K562 (cell line): ENCODE measurements around the gene SMCO3. TPM values are rescaled to one million over a fixed set of nuclear protein-coding genes. Genes with fewer than 3 reads are reported as not detected.

ENCODE experiments used
- ATAC-seq: fragments of 200-7000 bp; cut with Tn5 transposase; 3 replicates; pipeline ENCODE4 v1.9.1; 2020; ENCODE audit warnings: moderate library complexity
- BruUV-seq: library from RNA; stranded (reverse); fragments of 400-500 nt; replicated peaks from 2 replicates; lab custom pipeline; 2021; lab: Mats Ljungman, UMichigan
- CTCF ChIA-PET: fragments of 300-600 bp; formaldehyde crosslinking; extraction: SDS; loops from one replicate; lab custom pipeline; 2021; ENCODE audit warnings: low intra/inter-chr PET ratio; lab: Yijun Ruan, JAX
- POLR2A ChIA-PET: fragments of 300-600, 350-650 bp; sonication (Branson Sonifier 250); formaldehyde crosslinking; extraction: SDS; loops from one replicate; lab custom pipeline; 2021; ENCODE audit warnings: antibody characterized with exemption, inconsistent platforms; lab: Yijun Ruan, JAX
- DNase-seq, 4 experiments: peaks; one replicate each; pipeline versions ENCODE4 v3.0.0 to v3.0.0-alpha.2; 2011 to 2018; ENCODE audit warnings: low spot score in 3 of 4, mixed read lengths in 3 of 4; ENCODE audit errors: extremely low read depth in 1 of 4
- FAIRE-seq: peaks from 2 replicates; lab custom pipeline; 2011; peaks lifted over from hg19 to GRCh38; lab: Jason Lieb, UNC
- H2AFZ ChIP-seq: 2 replicates; pipeline ENCODE4 v1.6.0; 2011; ENCODE audit warnings: low read depth, low read length, control low read depth, inconsistent platforms
- H3K27ac ChIP-seq: fragments of 200-600 bp; 3 replicates; pipeline ENCODE4 v1.8.0; 2011; ENCODE audit warnings: low read depth, mild to moderate bottlenecking, control low read depth, inconsistent platforms, low read length, moderate library complexity, mixed read lengths; ENCODE audit errors: extremely low read depth
- H3K27me3 ChIP-seq, 2 experiments: fragments of 300-600 bp in 1 of 2; 2 replicates in 1 of 2; 3 replicates in 1 of 2; pipeline versions ENCODE4 v1.6.0 to v1.8.0; 2011; ENCODE audit warnings: inconsistent platforms in 2 of 2, low read length in 2 of 2, mild to moderate bottlenecking in 1 of 2, mixed read lengths in 1 of 2, moderate library complexity in 1 of 2; ENCODE audit not compliant: control insufficient read depth in 2 of 2, insufficient read depth in 2 of 2
- H3K36me3 ChIP-seq: fragments of 300-600 bp; 3 replicates; pipeline ENCODE4 v1.8.0; 2011; ENCODE audit warnings: mild to moderate bottlenecking, low read length, inconsistent platforms; ENCODE audit not compliant: control insufficient read depth, insufficient read depth
- H3K4me1 ChIP-seq, 2 experiments: fragments of 200-600 bp in 1 of 2; replicated peaks in 1 of 2; 2 replicates in 1 of 2; 3 replicates in 1 of 2; pipeline versions ENCODE4 v1.5.1 to v1.8.0; 2011; ENCODE audit warnings: inconsistent platforms in 2 of 2, low read length in 2 of 2, mild to moderate bottlenecking in 1 of 2, mixed read lengths in 1 of 2, moderate library complexity in 1 of 2; ENCODE audit not compliant: control insufficient read depth in 2 of 2, insufficient read depth in 2 of 2
- H3K4me2 ChIP-seq: 2 replicates; pipeline ENCODE4 v1.6.1; 2011; ENCODE audit warnings: low read length, control low read depth, inconsistent platforms, mixed read lengths; ENCODE audit not compliant: insufficient read depth
- H3K4me3 ChIP-seq: fragments of 200-600 bp; sonication (generic), shearing (Covaris generic); 2 replicates; pipeline ENCODE4 v1.5.1; 2016; ENCODE audit warnings: control low read depth, inconsistent platforms
- H3K79me2 ChIP-seq: fragments of 200-600 bp; 3 replicates; pipeline ENCODE4 v1.8.0; 2011; ENCODE audit warnings: low read length, inconsistent platforms; ENCODE audit not compliant: control insufficient read depth, insufficient read depth
- H3K9ac ChIP-seq, 2 experiments: 2 replicates each; pipeline versions ENCODE4 v1.6.0 to v1.6.1; 2011; ENCODE audit warnings: low read depth in 2 of 2, low read length in 2 of 2, control low read depth in 1 of 2, inconsistent platforms in 1 of 2, mild to moderate bottlenecking in 1 of 2, mixed read lengths in 1 of 2; ENCODE audit not compliant: insufficient read depth in 1 of 2
- H3K9me1 ChIP-seq: one replicate; pipeline ENCODE4 v1.6.0; 2011; ENCODE audit warnings: inconsistent platforms, mild to moderate bottlenecking, low read length, moderate library complexity; ENCODE audit not compliant: control insufficient read depth, insufficient read depth
- H3K9me3 ChIP-seq: replicated peaks from 2 replicates; pipeline ENCODE4 v1.5.1; 2011; ENCODE audit warnings: low read depth, low read length, inconsistent platforms; ENCODE audit not compliant: control insufficient read depth, insufficient read depth
- H4K20me1 ChIP-seq: replicated peaks from 2 replicates; pipeline ENCODE4 v1.6.1; 2011; ENCODE audit warnings: low read length, inconsistent platforms, mixed read lengths; ENCODE audit not compliant: control insufficient read depth, insufficient read depth
- CCNT2 ChIP-seq: IDR thresholded peaks from 2 replicates; pipeline ENCODE4 v1.6.1; 2011; ENCODE audit warnings: borderline replicate concordance, low read depth, mild to moderate bottlenecking, moderate library complexity, mixed read lengths, low read length; ENCODE audit not compliant: insufficient read length; ENCODE audit errors: extremely low read depth
- FUS ChIP-seq: fragments of 200-400 bp; formaldehyde crosslinking; optimal IDR thresholded peaks from 2 replicates; pipeline ENCODE3; 2017; ENCODE audit warnings: low read depth, low read length
- NFATC3 ChIP-seq: fragments of 450-650 bp; IDR thresholded peaks from 2 replicates; pipeline ENCODE4 v1.6.1; 2017; ENCODE audit warnings: mild to moderate bottlenecking
- NFXL1 ChIP-seq: fragments of 450-650 bp; formaldehyde crosslinking; IDR thresholded peaks from 2 replicates; pipeline ENCODE4 v1.4.0; 2021; ENCODE audit warnings: mild to moderate bottlenecking
- ZNF184 ChIP-seq: sonication (generic); formaldehyde crosslinking; IDR thresholded peaks from 2 replicates; pipeline ENCODE4 v1.5.0; 2020; ENCODE audit warnings: missing genetic modification reagents
- ZNF717 ChIP-seq: fragments of 250-450 bp; sonication (Bioruptor Pico); IDR thresholded peaks from 2 replicates; pipeline ENCODE4 v1.5.0; 2021
- WGBS: fragments of 100-300 bp; shearing (Covaris generic); methylation state at CpG from one replicate; pipeline ENCODE4 v1.1.6; 2016; ENCODE audit warnings: low coverage, mixed read lengths; ENCODE audit not compliant: insufficient coverage; ENCODE audit errors: missing lambda C conversion rate; 5-methylcytosine and 5-hydroxymethylcytosine counted together
- in situ Hi-C: fragments of 300-500 bp; cut with MboI; formaldehyde crosslinking; loops from 4 replicates; pipeline ENCODE4 v1.15.0; 2018; ENCODE audit warnings: inconsistent platforms, mixed read lengths
- intact Hi-C: fragments of 100-400 bp; cut with micrococcal nuclease; formaldehyde crosslinking; loops from 2 replicates; pipeline ENCODE4 v1.14.2; 2022
- polyA plus RNA-seq, 8 experiments: library from polyadenylated mRNA; depleted of rRNA in 4 of 8; stranded (reverse) in 5 of 8; unstranded in 3 of 8; fragments of >200 nt; fragmentation: Nextera tagmentation in 2 of 8; fragmentation: Illumina TruSeq in 1 of 8; extraction: Ambion mirVana in 2 of 8; extraction: Trizol in 1 of 8; gene quantifications; 2 replicates each; pipeline versions ENCODE4 v1.2.1 to v1.2.3, GENCODE V29; 2011 to 2014; ENCODE audit warnings: inconsistent platforms in 1 of 8, missing spikeins in 1 of 8
- total RNA-seq, 7 experiments: library from RNA; depleted of rRNA in 6 of 7; stranded (reverse); fragments of >200 nt in 6 of 7; fragmentation: Illumina TruSeq in 2 of 7; extraction: Trizol in 2 of 7; gene quantifications; 2 replicates each; pipeline versions ENCODE4 v1.2.1 to v1.2.3, GENCODE V29; 2011 to 2021; ENCODE audit warnings: low replicate concordance in 1 of 7

SMCO3 gene
- total and polyA plus RNA-seq, 9 of the 15 experiments (the other 6 are each of a cell fraction or from before 2014, with no cell fraction given) = 0.10 to 0.14 TPM; not detected in 7

DNA sequence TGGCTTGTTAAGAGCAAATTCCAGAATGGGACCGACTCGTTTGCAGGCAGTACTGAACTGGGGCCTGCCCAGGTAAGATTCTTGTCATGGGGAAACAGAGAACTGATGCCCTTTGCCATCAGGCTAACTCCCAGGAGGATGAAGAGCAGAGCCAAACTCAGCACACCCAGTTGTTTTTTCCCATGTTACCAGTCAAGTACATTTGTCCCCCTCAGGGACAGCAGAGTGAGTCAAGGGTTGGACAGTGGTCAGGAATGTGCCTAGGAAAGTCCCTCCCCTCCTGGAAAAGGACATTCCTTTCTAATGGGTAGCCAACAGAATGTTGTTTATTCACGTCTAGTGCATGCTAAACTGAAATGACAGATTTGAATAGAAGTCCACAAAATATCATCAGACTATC is 27.8 kb upstream of the SMCO3 start (continued):
- no peak for TF ChIP-seq ZNF717
- TF ChIP-seq, all 486 proteins: peak for 0

DNA sequence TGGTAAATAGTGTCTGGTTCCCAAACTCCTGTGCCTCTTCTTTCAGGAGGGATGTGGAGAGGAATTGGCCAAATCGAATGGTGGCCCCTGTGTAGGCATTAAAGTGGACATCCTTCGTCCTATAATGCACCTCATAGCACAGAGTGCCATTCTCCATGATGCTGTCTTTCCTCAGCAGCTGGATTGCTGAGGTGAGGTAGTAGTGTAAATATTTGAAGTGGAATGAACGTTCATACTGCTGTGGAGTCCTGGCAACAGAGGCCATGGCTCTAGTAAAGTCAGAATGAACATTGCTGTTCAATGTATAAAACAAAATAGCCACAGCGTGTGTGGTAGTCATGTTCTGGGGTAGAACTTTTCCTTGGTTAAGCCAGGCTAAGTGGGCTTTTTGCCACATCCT is 26.6 kb upstream of the SMCO3 start:
- H4K20me1 ChIP-seq = no peaks in the 10 kb centered on the region
- H3K9ac ChIP-seq = no peak overlapping the region
- BruUV-seq = no TSS peak
- H3K27me3 ChIP-seq = no peaks in the 10 kb centered on the region
- intact Hi-C loops = loop anchor here (5.0 to 10.0 kb wide), 2 partner anchors 38 to 84 kb away; partner anchors contain the start of genes C12orf60 and WBP11
- no peak overlapping the region for H2AFZ ChIP-seq
- no peak overlapping the region for H3K4me3 ChIP-seq
- ATAC-seq (no peak), DNase-seq (no peak), FAIRE-seq (no peak)
- no peak overlapping the region for H3K4me2 ChIP-seq
- POLR2A ChIA-PET = no interaction called here
- peaks cover 0 to 18% of the 10 kb centered on the region in 2 experiments; a peak in 3 of 5 replicates for H3K4me1 ChIP-seq
- no peak for TF ChIP-seq NFATC3
- no peak for TF ChIP-seq CCNT2
- no peak for TF ChIP-seq ZNF184 (CRISPR knock-in tag)
- TF ChIP-seq FUS = no peak
- TF ChIP-seq NFXL1 (CRISPR knock-in tag) = no peak
- in situ Hi-C loops = loop anchor here (10.0 kb wide), 1 partner anchor 154 kb away; no protein-coding TSS in a partner anchor
- CTCF ChIA-PET = no interaction called here
- no peak overlapping the region for H3K27ac ChIP-seq
- 17% methylated on average over 4 of the region's 4 CpGs for WGBS
- no peaks in the 10 kb centered on the region for H3K79me2 ChIP-seq
- H3K36me3 ChIP-seq = no peaks in the 10 kb centered on the region
- no peaks in the 10 kb centered on the region for H3K9me1 ChIP-seq
- H3K9me3 ChIP-seq = no peaks in the 10 kb centered on the region
